Measurements from ENCODE around the gene APBA1.

DNA sequence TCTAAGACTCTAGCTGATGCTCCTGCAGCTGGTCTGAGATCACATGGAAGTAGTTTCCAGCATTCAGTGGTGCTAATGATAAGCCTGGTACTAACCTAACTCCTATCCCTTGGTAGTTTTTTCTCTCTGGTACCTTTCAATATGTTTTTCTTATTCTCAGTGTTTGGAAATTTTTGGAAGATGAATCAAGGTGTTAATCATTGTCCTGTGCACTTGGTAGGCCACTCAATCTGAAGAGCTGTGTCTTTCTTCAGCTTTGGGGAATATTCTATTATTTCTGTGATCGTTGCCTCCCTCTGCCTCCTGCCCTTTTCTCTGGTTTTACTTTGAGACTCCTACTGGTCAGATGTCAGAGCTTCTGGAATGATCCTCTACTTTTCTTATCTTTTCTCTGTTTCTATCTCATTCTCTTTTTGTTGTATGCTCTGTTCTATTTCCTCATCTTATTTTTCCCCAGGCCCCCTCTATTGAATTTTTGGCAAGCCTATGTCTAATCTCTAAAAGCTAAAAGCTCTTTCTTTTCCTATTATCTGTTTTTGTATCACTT lies 136.8 kb downstream of the APBA1 start:
- TF ChIP-seq, protein P1, sequence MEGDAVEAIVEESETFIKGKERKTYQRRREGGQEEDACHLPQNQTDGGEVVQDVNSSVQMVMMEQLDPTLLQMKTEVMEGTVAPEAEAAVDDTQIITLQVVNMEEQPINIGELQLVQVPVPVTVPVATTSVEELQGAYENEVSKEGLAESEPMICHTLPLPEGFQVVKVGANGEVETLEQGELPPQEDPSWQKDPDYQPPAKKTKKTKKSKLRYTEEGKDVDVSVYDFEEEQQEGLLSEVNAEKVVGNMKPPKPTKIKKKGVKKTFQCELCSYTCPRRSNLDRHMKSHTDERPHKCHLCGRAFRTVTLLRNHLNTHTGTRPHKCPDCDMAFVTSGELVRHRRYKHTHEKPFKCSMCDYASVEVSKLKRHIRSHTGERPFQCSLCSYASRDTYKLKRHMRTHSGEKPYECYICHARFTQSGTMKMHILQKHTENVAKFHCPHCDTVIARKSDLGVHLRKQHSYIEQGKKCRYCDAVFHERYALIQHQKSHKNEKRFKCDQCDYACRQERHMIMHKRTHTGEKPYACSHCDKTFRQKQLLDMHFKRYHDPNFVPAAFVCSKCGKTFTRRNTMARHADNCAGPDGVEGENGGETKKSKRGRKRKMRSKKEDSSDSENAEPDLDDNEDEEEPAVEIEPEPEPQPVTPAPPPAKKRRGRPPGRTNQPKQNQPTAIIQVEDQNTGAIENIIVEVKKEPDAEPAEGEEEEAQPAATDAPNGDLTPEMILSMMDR (conservative IDR thresholded peaks at IDR 0.05; ENCODE audit: low read depth, low read length): no peak
- no peak for TF ChIP-seq NFE2L2 (IDR thresholded peaks at IDR 0.05; ENCODE audit: low read depth, low read length)
- TF ChIP-seq SMC3 (IDR thresholded peaks at IDR 0.05; ENCODE audit: low read depth, low read length): no peak
- TF ChIP-seq POLR2A (IDR thresholded peaks at IDR 0.05; ENCODE audit: low read depth, low read length): no peak
- no peak for TF ChIP-seq CHD1 (IDR thresholded peaks at IDR 0.05; ENCODE audit: low read depth, low read length)
- no peak for TF ChIP-seq BHLHE40 (IDR thresholded peaks at IDR 0.05; ENCODE audit: low read depth, low read length)
- TF ChIP-seq FOS (IDR thresholded peaks at IDR 0.05; ENCODE audit: low read depth, low read length): no peak
- no peak for TF ChIP-seq MXI1 (IDR thresholded peaks at IDR 0.05; ENCODE audit: borderline replicate concordance, low read depth, low read length)
- no peak for TF ChIP-seq RAD21 (IDR thresholded peaks at IDR 0.05; ENCODE audit: low read length)
- no peak for TF ChIP-seq MAZ (IDR thresholded peaks at IDR 0.05; ENCODE audit: borderline replicate concordance, low read depth, low read length)
- TF ChIP-seq RFX5 (IDR thresholded peaks at IDR 0.05; ENCODE audit: low read depth, low read length): no peak
- no peak for TF ChIP-seq RCOR1 (IDR thresholded peaks at IDR 0.05; ENCODE audit: insufficient replicate concordance, low read length)

All from IMR-90 (cell line).